Esophagus squamous epithelium (tissue), 4 donors: ENCODE data around the gene RUFY3.

Source experiments
- CTCF ChIP-seq, 6 experiments: fragments of 450-650 bp in 4 of 6; fragments of 200-600 bp in 2 of 6; sonication (generic) in 2 of 6; IDR thresholded peaks; one replicate each; pipeline ENCODE4 v1.5.1; 2016 to 2019; ENCODE audit warnings: antibody characterized with exemption in 6 of 6, mild to moderate bottlenecking in 4 of 6, moderate library complexity in 4 of 6
- POLR2A ChIP-seq, 4 donors: fragments of 450-650 bp; IDR thresholded peaks; one replicate each; pipeline ENCODE4 v1.6.1; 2017; ENCODE audit warnings: antibody characterized with exemption in 4 of 4, mild to moderate bottlenecking in 4 of 4, moderate library complexity in 3 of 4

DNA sequence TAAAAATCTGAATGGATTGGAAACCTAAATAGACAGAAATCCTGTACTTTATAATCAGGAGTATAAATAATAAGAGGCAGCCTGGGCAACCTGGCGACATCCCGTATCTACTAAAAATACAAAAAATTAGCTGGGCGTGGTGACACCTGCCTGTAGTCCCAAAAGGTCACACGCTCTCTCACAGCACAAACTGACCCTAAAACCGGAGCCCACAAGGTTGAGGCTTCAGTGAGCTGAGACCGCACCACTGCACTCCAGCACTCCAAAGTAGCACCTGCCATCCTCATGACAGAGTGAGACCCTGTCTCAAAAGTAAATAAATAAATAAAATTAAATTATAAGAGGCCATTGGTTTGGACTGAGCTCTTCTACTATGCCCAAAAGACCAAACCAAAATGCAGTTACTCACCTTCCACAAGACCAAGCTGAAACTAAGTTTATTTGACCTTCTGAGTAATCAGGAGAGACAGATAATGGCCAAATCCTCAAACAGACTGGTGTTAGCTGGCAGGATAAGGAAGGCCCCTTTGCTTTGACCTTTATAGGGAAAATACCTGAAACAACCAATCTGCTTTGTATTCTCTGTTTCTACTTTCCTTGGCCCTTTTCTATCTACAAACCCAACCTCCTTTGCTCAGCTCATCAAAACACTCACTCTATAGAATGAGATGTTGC, 121.1 kb downstream of the RUFY3 start:
- TF ChIP-seq CTCF (IDR thresholded peaks at IDR 0.05): no peak
- no peak for TF ChIP-seq POLR2A (IDR thresholded peaks at IDR 0.05)
